ENCODE measurements around the gene NEK10.
"Not testable (repeated sequence)": the region's sequence is repeated elsewhere in the genome, so short reads cannot be mapped to it uniquely, and the experiment has no call there.

DNA sequence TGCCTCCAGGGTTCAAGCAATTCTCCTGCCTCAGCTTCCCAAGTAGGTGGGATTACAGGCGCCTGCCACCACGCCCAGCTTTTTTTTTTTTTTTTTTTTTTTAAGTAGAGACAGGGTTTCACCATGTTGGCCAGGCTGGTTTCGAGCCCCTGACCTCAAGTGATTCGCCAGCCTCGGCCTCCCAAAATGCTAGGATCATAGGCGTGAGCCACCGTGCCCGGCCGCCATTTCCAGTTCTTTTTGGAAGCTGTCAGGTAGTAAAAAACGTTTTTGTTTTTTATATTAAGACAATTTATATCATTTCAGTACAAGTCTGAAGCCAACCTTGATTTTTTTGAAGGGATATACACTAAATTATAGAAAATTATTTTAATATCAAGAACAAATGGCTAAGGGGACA is 82.7 kb downstream of the NEK10 start:
- not testable (repeated sequence) for TF ChIP-seq CTCF, POLR2A (IDR thresholded peaks at IDR 0.05)
